Ascending aorta (tissue), 2 donors: ENCODE results near the gene ELANE. TPM values are rescaled to one million over a fixed set of nuclear protein-coding genes. Genes with fewer than 3 reads are reported as not detected.

Experiments used
- DNase-seq, 2 donors: peaks; one replicate each; pipeline ENCODE4 v3.0.0-alpha.2; 2019; ENCODE audit warnings: low spot score in 2 of 2
- H3K27ac ChIP-seq, 2 donors: fragments of 200-600 bp; sonication (generic); one replicate each; pipeline ENCODE4 v1.5.1; 2016 to 2017; ENCODE audit warnings: mild to moderate bottlenecking in 1 of 2
- H3K27me3 ChIP-seq: fragments of 200-600 bp; sonication (generic); one replicate; pipeline ENCODE4 v1.5.1; 2017
- H3K36me3 ChIP-seq, 2 donors: fragments of 200-600 bp; sonication (generic); one replicate each; pipeline ENCODE4 v1.5.1; 2016
- H3K4me1 ChIP-seq, 2 donors: fragments of 200-600 bp; sonication (generic); one replicate each; pipeline ENCODE4 v1.5.1; 2016 to 2017; ENCODE audit warnings: mild to moderate bottlenecking in 1 of 2
- H3K4me3 ChIP-seq, 2 donors: fragments of 200-600 bp; sonication (generic); one replicate each; pipeline ENCODE4 v1.5.1; 2016 to 2017; ENCODE audit warnings: mild to moderate bottlenecking in 1 of 2
- H3K9me3 ChIP-seq, 2 donors: fragments of 200-600 bp; sonication (generic); one replicate each; pipeline ENCODE4 v1.5.1; 2016
- intact Hi-C: fragments of 100-400 bp; cut with DNase I; formaldehyde crosslinking; loops from one replicate; pipeline ENCODE4 v1.15.1; 2023
- total RNA-seq: library from RNA; depleted of rRNA; stranded (reverse); fragments of >200 nt; gene quantifications from one replicate; pipeline ENCODE4 v1.1.0, GENCODE V29; 2016
- TF ChIP-seq, protein P1 (sequence below), 3 experiments: fragments of 200-600 bp in 2 of 3; fragments of 450-650 bp in 1 of 3; sonication (generic) in 2 of 3; IDR thresholded peaks; one replicate each; pipeline ENCODE4 v1.5.1; 2016 to 2019; ENCODE audit warnings: antibody characterized with exemption in 3 of 3, mild to moderate bottlenecking in 1 of 3, moderate library complexity in 1 of 3

The ELANE gene
- total RNA-seq, 1 donor from 2014 or later, result not detected

DNA sequence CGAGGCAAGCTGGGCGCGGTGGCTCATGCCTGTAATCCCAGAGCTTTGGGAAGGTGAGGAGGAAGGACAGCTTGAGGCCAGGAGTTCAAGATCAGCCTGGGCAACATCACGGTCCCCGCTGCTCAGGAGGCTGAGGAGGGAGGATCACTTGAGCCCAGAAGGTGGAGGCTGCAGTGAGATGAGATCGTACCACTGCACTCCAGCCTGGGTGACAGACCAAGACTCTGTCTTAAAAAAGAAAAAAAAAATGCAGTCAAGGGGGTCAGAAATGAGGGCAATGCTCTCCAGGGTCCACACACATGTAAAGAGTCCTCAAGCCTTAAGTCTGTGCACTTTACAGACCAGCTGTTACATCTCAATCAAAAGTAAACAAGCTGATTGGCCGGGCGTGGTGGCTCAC lies 52.4 kb downstream of the ELANE start:
- no peaks in the 10 kb centered on the region for H3K9me3 ChIP-seq
- no peaks in the 10 kb centered on the region for H3K4me1 ChIP-seq
- H3K36me3 ChIP-seq, result peaks cover 3 to 18% of the 10 kb centered on the region in 2 donors
- no peak overlapping the region for H3K4me3 ChIP-seq
- H3K27me3 ChIP-seq, result no peaks in the 10 kb centered on the region
- no peak overlapping the region for H3K27ac ChIP-seq
- TF ChIP-seq, protein P1, sequence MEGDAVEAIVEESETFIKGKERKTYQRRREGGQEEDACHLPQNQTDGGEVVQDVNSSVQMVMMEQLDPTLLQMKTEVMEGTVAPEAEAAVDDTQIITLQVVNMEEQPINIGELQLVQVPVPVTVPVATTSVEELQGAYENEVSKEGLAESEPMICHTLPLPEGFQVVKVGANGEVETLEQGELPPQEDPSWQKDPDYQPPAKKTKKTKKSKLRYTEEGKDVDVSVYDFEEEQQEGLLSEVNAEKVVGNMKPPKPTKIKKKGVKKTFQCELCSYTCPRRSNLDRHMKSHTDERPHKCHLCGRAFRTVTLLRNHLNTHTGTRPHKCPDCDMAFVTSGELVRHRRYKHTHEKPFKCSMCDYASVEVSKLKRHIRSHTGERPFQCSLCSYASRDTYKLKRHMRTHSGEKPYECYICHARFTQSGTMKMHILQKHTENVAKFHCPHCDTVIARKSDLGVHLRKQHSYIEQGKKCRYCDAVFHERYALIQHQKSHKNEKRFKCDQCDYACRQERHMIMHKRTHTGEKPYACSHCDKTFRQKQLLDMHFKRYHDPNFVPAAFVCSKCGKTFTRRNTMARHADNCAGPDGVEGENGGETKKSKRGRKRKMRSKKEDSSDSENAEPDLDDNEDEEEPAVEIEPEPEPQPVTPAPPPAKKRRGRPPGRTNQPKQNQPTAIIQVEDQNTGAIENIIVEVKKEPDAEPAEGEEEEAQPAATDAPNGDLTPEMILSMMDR (IDR thresholded peaks at IDR 0.05), result no peak
- intact Hi-C loops, result no loop called here
- DNase-seq, result no peak

Other genes with a start within 250 kb of the ELANE start
- 26.8 TPM for gene POLRMT, start 218.8 kb upstream of the ELANE start, total RNA-seq
- gene FGF22, start 212.4 kb upstream of the ELANE start, total RNA-seq, result not detected
- gene RNF126, start 189.1 kb upstream of the ELANE start, total RNA-seq, result 39.0 TPM
- 541 TPM for gene FSTL3, start 175.9 kb upstream of the ELANE start, total RNA-seq
- not detected for gene PRSS57, start 156.9 kb upstream of the ELANE start, total RNA-seq
- 107 TPM for gene PALM, start 143.4 kb upstream of the ELANE start, total RNA-seq
- gene MISP, start 101.2 kb upstream of the ELANE start, total RNA-seq, result not detected
- gene PTBP1, start 54.9 kb upstream of the ELANE start, total RNA-seq, result 210 TPM
- gene PLPPR3, start 30.3 kb upstream of the ELANE start, total RNA-seq, result not detected
- gene AZU1, start 24.5 kb upstream of the ELANE start, total RNA-seq, result not detected
- gene PRTN3, start 11.3 kb upstream of the ELANE start, total RNA-seq, result not detected
- gene CFD, start 7.4 kb downstream of the ELANE start, total RNA-seq, result 1,680 TPM
- 73.2 TPM for gene MED16, start 40.9 kb downstream of the ELANE start, total RNA-seq
- gene RNU6-9, start 41.2 kb downstream of the ELANE start, total RNA-seq, result not detected
- 81.5 TPM for gene R3HDM4, start 60.9 kb downstream of the ELANE start, total RNA-seq
- gene KISS1R, start 65.0 kb downstream of the ELANE start, total RNA-seq, result not detected
- 55.3 TPM for gene ARID3A, start 73.7 kb downstream of the ELANE start, total RNA-seq
- gene WDR18, start 132.0 kb downstream of the ELANE start, total RNA-seq, result 65.7 TPM
- not detected for gene GRIN3B, start 148.1 kb downstream of the ELANE start, total RNA-seq
- gene TMEM259, start 168.8 kb downstream of the ELANE start, total RNA-seq, result 452 TPM
- not detected for gene RNU6-2, start 169.2 kb downstream of the ELANE start, total RNA-seq
- 79.1 TPM for gene CNN2, start 174.3 kb downstream of the ELANE start, total RNA-seq
- gene ABCA7, start 187.8 kb downstream of the ELANE start, total RNA-seq, result 96.6 TPM
- 66.5 TPM for gene ARHGAP45, start 214.9 kb downstream of the ELANE start, total RNA-seq
- 72.1 TPM for gene POLR2E, start 243.1 kb downstream of the ELANE start, total RNA-seq